Measurements from ENCODE around the gene JMJD4. TPM values are rescaled to one million over a fixed set of nuclear protein-coding genes. Genes with fewer than 3 reads are reported as not detected.

JMJD4 gene
- total and polyA plus RNA-seq, 2 of the 4 experiments (the other 2 are of a cell fraction), result 24.6 to 28.5 TPM

DNA sequence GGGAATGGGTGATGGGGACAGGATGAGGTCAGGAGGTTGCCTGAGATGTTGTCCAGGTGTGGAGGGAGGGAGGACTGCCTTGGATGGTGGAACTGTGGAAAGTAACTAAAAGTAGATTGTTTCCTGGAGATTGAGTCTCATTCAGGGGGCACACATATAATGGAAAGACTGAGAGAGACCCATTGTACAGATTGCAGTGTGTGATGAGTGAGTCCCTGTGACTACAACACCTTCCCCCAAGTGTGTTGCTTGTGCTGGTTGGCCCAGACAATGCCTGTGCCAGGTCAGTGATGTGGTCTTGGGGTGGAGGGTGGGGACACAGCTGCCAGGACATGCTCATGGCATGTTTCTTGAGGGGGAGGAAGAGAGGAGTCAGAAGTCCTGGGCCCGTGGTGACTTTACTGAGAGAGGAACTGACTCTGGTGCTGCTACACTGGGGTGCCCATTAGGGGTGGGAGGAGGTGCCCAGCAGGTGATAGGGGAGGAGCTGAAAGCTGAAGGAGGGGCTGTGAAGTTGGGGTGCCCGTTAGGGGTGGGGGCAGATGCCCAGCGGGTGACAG is 5.4 kb upstream of the JMJD4 start:
- ATAC-seq (ENCODE audit: low read depth), result no peak
- in situ Hi-C loops (cut with MboI; ENCODE audit: low sequenced_read_pairs), result no loop called here

More for the DNA sequence above, 5.4 kb upstream of the JMJD4 start:
- WGBS, 2 experiments (ENCODE audit: extremely low coverage in 2 of 2, insufficient read length in 1 of 2), result 60% methylated on average over 1 of the region's 3 CpGs; no CpG with 5 or more reads in 1 of the 2 experiments
- H3K4me1 ChIP-seq (ENCODE audit: control insufficient read depth, insufficient read depth, low read length), result peaks cover 4% of the 10 kb centered on the region; the same call in 1 of the 2 replicates
- H2BK15ac ChIP-seq (ENCODE audit: low read depth, low read length), result no peak overlapping the region
- peak overlapping the region; percentile 48 for H2AK9ac ChIP-seq (replicated peaks; ENCODE audit: low read depth, low read length, poor library complexity)
- no peak overlapping the region for H3K9ac ChIP-seq (ENCODE audit: low read depth, low read length)
- no peak for DNase-seq
- peaks cover 37% of the 10 kb centered on the region for H4K20me1 ChIP-seq (ENCODE audit: insufficient read depth, low read length)
- ChIA-PET CTCF (no interaction called here), POLR2A (ENCODE audit: unreplicated experiment) (no interaction called here)
- no peak overlapping the region for H3K4me2 ChIP-seq (ENCODE audit: low read depth, low read length)
- dilution Hi-C loops (cut with HindIII; ENCODE audit: low sequenced_read_pairs, unreplicated experiment), result no loop called here
- no peak overlapping the region for H2AFZ ChIP-seq (replicated peaks; ENCODE audit: low read length, poor library complexity)
- H3K14ac ChIP-seq (replicated peaks; ENCODE audit: low read depth, low read length), result no peak overlapping the region
- H3K4me3 ChIP-seq (ENCODE audit: insufficient read depth, low read depth, low read length), result no peak overlapping the region
- no peak overlapping the region for H3K18ac ChIP-seq (ENCODE audit: low read depth, low read length)
- H3K27ac ChIP-seq (ENCODE audit: insufficient read depth, low read length), result no peak overlapping the region
- no peak overlapping the region for H2BK5ac ChIP-seq (ENCODE audit: low read depth, low read length, poor library complexity, severe bottlenecking)
- H3K23ac ChIP-seq (ENCODE audit: low read depth, low read length), result no peak overlapping the region
- no peak overlapping the region for H2BK120ac ChIP-seq (ENCODE audit: low read depth, low read length)
- no peak overlapping the region for H3K56ac ChIP-seq (ENCODE audit: extremely low read depth, insufficient read depth, low read length)
- TF ChIP-seq, protein P1, sequence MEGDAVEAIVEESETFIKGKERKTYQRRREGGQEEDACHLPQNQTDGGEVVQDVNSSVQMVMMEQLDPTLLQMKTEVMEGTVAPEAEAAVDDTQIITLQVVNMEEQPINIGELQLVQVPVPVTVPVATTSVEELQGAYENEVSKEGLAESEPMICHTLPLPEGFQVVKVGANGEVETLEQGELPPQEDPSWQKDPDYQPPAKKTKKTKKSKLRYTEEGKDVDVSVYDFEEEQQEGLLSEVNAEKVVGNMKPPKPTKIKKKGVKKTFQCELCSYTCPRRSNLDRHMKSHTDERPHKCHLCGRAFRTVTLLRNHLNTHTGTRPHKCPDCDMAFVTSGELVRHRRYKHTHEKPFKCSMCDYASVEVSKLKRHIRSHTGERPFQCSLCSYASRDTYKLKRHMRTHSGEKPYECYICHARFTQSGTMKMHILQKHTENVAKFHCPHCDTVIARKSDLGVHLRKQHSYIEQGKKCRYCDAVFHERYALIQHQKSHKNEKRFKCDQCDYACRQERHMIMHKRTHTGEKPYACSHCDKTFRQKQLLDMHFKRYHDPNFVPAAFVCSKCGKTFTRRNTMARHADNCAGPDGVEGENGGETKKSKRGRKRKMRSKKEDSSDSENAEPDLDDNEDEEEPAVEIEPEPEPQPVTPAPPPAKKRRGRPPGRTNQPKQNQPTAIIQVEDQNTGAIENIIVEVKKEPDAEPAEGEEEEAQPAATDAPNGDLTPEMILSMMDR (conservative IDR thresholded peaks at IDR 0.05; ENCODE audit: low read depth, low read length), result no peak
- no peak for TF ChIP-seq POLR2A (IDR thresholded peaks at IDR 0.05; ENCODE audit: low read depth, low read length)
- no peak for TF ChIP-seq MXI1 (IDR thresholded peaks at IDR 0.05; ENCODE audit: borderline replicate concordance, low read depth, low read length)
- no peak for TF ChIP-seq FOS (IDR thresholded peaks at IDR 0.05; ENCODE audit: low read depth, low read length)
- TF ChIP-seq NFE2L2 (IDR thresholded peaks at IDR 0.05; ENCODE audit: low read depth, low read length), result no peak
- TF ChIP-seq CEBPB (IDR thresholded peaks at IDR 0.05; ENCODE audit: low read depth, low read length), result no peak
- TF ChIP-seq BHLHE40 (IDR thresholded peaks at IDR 0.05; ENCODE audit: low read depth, low read length), result no peak
- TF ChIP-seq MAFK (IDR thresholded peaks at IDR 0.05; ENCODE audit: low read depth, low read length), result no peak
- H2BK20ac ChIP-seq (ENCODE audit: low read depth, low read length), result no peak overlapping the region
- H2AK5ac ChIP-seq (ENCODE audit: low read depth, low read length), result no peak overlapping the region
- peaks cover 41 to 88% of the 10 kb centered on the region in 2 experiments for H3K79me1 ChIP-seq (ENCODE audit: low read depth in 1 of 2, low read length in 2 of 2)
- intact Hi-C loops (cut with micrococcal nuclease), result no loop called here
- H4K8ac ChIP-seq (ENCODE audit: low read depth in 2 of 2, low read length in 2 of 2), result no peak overlapping the region
- H3K4ac ChIP-seq (ENCODE audit: low read depth, low read length), result no peak overlapping the region
- no peak overlapping the region for H4K91ac ChIP-seq (ENCODE audit: insufficient read depth, low read depth, low read length)
- H3K36me3 ChIP-seq (ENCODE audit: control insufficient read depth, insufficient read depth, low read length), result peaks cover 7% of the 10 kb centered on the region
- H3K9me1 ChIP-seq (ENCODE audit: insufficient read depth, low read length), result peaks cover 24% of the 10 kb centered on the region
- H3K9me3 ChIP-seq (ENCODE audit: control insufficient read depth, insufficient read depth, low read length), result no peaks in the 10 kb centered on the region
- H3K27me3 ChIP-seq (ENCODE audit: control insufficient read depth, insufficient read depth, low read length), result no peaks in the 10 kb centered on the region
- BruUV-seq (replicated peaks), result no TSS peak
- H4K5ac ChIP-seq (ENCODE audit: low read depth, low read length), result no peak overlapping the region
